Liver (tissue), 9 donors: ENCODE measurements around the gene CTSE. TPM values are rescaled to one million over a fixed set of nuclear protein-coding genes. Genes with fewer than 3 reads are reported as not detected.

Experiments used
- DNase-seq: peaks from one replicate; pipeline ENCODE4 v3.0.0-alpha.2; 2017; ENCODE audit warnings: low spot score
- H3K27ac ChIP-seq, 2 donors: one replicate each; pipeline ENCODE4 v1.7.0; 2013; ENCODE audit warnings: inconsistent platforms in 2 of 2, low read length in 2 of 2, control low read depth in 1 of 2, low read depth in 1 of 2, mild to moderate bottlenecking in 1 of 2
- H3K27me3 ChIP-seq, 4 donors: one replicate each; pipeline versions ENCODE4 v1.6.1 to v1.7.0; 2013; ENCODE audit warnings: low read length in 3 of 4, inconsistent platforms in 1 of 4, mild to moderate bottlenecking in 1 of 4, moderate library complexity in 1 of 4; ENCODE audit not compliant: control insufficient read depth in 4 of 4, insufficient read depth in 4 of 4
- H3K36me3 ChIP-seq, 4 donors: one replicate each; pipeline versions ENCODE4 v1.6.1 to v1.7.0; 2013; ENCODE audit warnings: low read length in 3 of 4, mild to moderate bottlenecking in 3 of 4, low read depth in 1 of 4, moderate library complexity in 1 of 4; ENCODE audit not compliant: control insufficient read depth in 4 of 4, insufficient read depth in 3 of 4
- H3K4me1 ChIP-seq, 4 donors: one replicate each; pipeline versions ENCODE4 v1.6.1 to v1.7.0; 2013; ENCODE audit warnings: low read length in 3 of 4, mild to moderate bottlenecking in 3 of 4, moderate library complexity in 1 of 4; ENCODE audit not compliant: control insufficient read depth in 4 of 4, insufficient read depth in 4 of 4
- H3K4me3 ChIP-seq, 3 donors: one replicate each; pipeline versions ENCODE4 v1.6.1 to v1.7.0; 2013; ENCODE audit warnings: low read length in 3 of 3, control low read depth in 1 of 3, low read depth in 1 of 3, mild to moderate bottlenecking in 1 of 3
- H3K9ac ChIP-seq, 2 donors: one replicate each; pipeline ENCODE4 v1.7.0; 2013; ENCODE audit warnings: low read length in 2 of 2, mild to moderate bottlenecking in 2 of 2, moderate library complexity in 2 of 2, control low read depth in 1 of 2, low read depth in 1 of 2
- H3K9me3 ChIP-seq, 4 donors: one replicate each; pipeline versions ENCODE4 v1.6.1 to v1.7.0; 2013; ENCODE audit warnings: low read length in 3 of 4; ENCODE audit not compliant: control insufficient read depth in 4 of 4
- ATF3 ChIP-seq: IDR thresholded peaks from 2 replicates; pipeline ENCODE4 v1.6.1; 2016; ENCODE audit warnings: antibody characterized with exemption
- CTCF ChIP-seq: fragments of 150-350 bp; IDR thresholded peaks from 2 replicates; pipeline ENCODE4 v1.5.1; 2017; ENCODE audit warnings: improper control_type of control experiment, low read depth, low read length; ENCODE audit not compliant: missing input control
- EGR1 ChIP-seq, 2 donors: IDR thresholded peaks; 2 replicates each; pipeline ENCODE4 v1.6.1; 2016 to 2018; ENCODE audit warnings: antibody characterized with exemption in 2 of 2, low read depth in 2 of 2
- FOXA1 ChIP-seq: IDR thresholded peaks from 2 replicates; pipeline ENCODE4 v1.6.1; 2016; ENCODE audit warnings: antibody characterized with exemption
- FOXA2 ChIP-seq: IDR thresholded peaks from 2 replicates; pipeline ENCODE4 v1.6.1; 2016; ENCODE audit warnings: antibody characterized with exemption
- GABPA ChIP-seq, 2 donors: IDR thresholded peaks in 1 of 2; conservative IDR thresholded peaks in 1 of 2; 2 replicates each; pipeline ENCODE4 v1.6.1; 2016; ENCODE audit warnings: antibody characterized with exemption in 2 of 2, mild to moderate bottlenecking in 1 of 2, moderate library complexity in 1 of 2
- HNF4A ChIP-seq, 2 donors: conservative IDR thresholded peaks; 2 replicates each; pipeline ENCODE4 v1.6.1; 2016; ENCODE audit warnings: antibody characterized with exemption in 2 of 2, mild to moderate bottlenecking in 2 of 2
- HNF4G ChIP-seq: IDR thresholded peaks from 2 replicates; pipeline ENCODE4 v1.6.1; 2016; ENCODE audit warnings: antibody characterized with exemption
- JUND ChIP-seq, 2 donors: IDR thresholded peaks; 2 replicates each; pipeline ENCODE4 v1.6.1; 2016; ENCODE audit warnings: antibody characterized with exemption in 2 of 2
- MAX ChIP-seq: IDR thresholded peaks from 2 replicates; pipeline ENCODE4 v1.6.1; 2016; ENCODE audit warnings: antibody characterized with exemption
- NR2F2 ChIP-seq: IDR thresholded peaks from 2 replicates; pipeline ENCODE4 v1.6.1; 2016; ENCODE audit warnings: antibody characterized with exemption
- RAD21 ChIP-seq, 2 donors: IDR thresholded peaks; 2 replicates each; pipeline ENCODE4 v1.6.1; 2016; ENCODE audit warnings: antibody characterized with exemption in 2 of 2, mild to moderate bottlenecking in 2 of 2
- REST ChIP-seq: IDR thresholded peaks from 2 replicates; pipeline ENCODE4 v1.6.1; 2016; ENCODE audit warnings: antibody characterized with exemption, mild to moderate bottlenecking
- RXRA ChIP-seq, 2 donors: IDR thresholded peaks; 2 replicates each; pipeline ENCODE4 v1.6.1; 2017 to 2018; ENCODE audit warnings: antibody characterized with exemption in 2 of 2, mild to moderate bottlenecking in 1 of 2
- SP1 ChIP-seq: IDR thresholded peaks from 2 replicates; pipeline ENCODE4 v1.6.1; 2018; ENCODE audit warnings: antibody characterized with exemption, mild to moderate bottlenecking
- TAF1 ChIP-seq: conservative IDR thresholded peaks from 2 replicates; pipeline ENCODE4 v1.6.1; 2016; ENCODE audit warnings: antibody characterized with exemption, mild to moderate bottlenecking
- YY1 ChIP-seq: IDR thresholded peaks from 2 replicates; pipeline ENCODE4 v1.6.1; 2016; ENCODE audit warnings: antibody characterized with exemption, mild to moderate bottlenecking
- ZBTB33 ChIP-seq: IDR thresholded peaks from 2 replicates; pipeline ENCODE4 v1.6.1; 2016; ENCODE audit warnings: antibody characterized with exemption
- WGBS: extraction: QIAGEN DNeasy Blood & Tissue Kit; methylation state at CpG from one replicate; pipeline ENCODE4 v1.1.7; 2013; 5-methylcytosine and 5-hydroxymethylcytosine counted together
- polyA plus RNA-seq, 2 donors: library from polyadenylated mRNA; stranded (reverse) in 1 of 2; unstranded in 1 of 2; fragments of 200-250 nt in 1 of 2; fragments of >200 nt in 1 of 2; fragmentation: Nextera tagmentation in 1 of 2; extraction: Ambion mirVana in 1 of 2; gene quantifications; one replicate each; pipeline versions ENCODE4 v1.2.1 to v1.2.3, GENCODE V29; 2013 to 2015
- total RNA-seq, 2 donors: library from RNA; depleted of rRNA; stranded (reverse); fragments of >200 nt; gene quantifications; one replicate each; pipeline ENCODE4 v1.2.3, GENCODE V29; 2014
- donor health status: healthy.
- donor health status: healthy.
- donor health status: healthy.
- donor health status: healthy.
- donor health status: healthy.

CTSE gene
- total and polyA plus RNA-seq, 4 donors = under 0.01 to 32.8 (median 0.06) TPM

- TF ChIP-seq CTCF (peak; percentile 37), EGR1 (IDR thresholded peaks at IDR 0.05; ENCODE audit: low read depth in 2 of 2) (peak in 1 of 2 donors; percentile 22), NR2F2 (no peak), YY1 (no peak), FOXA1 (no peak), HNF4G (no peak), SP1 (peak; percentile 18), REST (no peak), GABPA (IDR thresholded peaks at IDR 0.05 in 1 of 2, conservative IDR thresholded peaks at IDR 0.05 in 1 of 2) (no peak), ZBTB33 (no peak), ATF3 (no peak), RXRA (IDR thresholded peaks at IDR 0.05) (peak; percentile 26 to 59), MAX (no peak), JUND (IDR thresholded peaks at IDR 0.05) (peak in 1 of 2 donors; percentile 47), RAD21 (IDR thresholded peaks at IDR 0.05) (no peak), HNF4A (conservative IDR thresholded peaks at IDR 0.05) (peak in 1 of 2 donors; percentile 42), TAF1 (no peak), FOXA2 (no peak)
- H3K9ac ChIP-seq = no peak overlapping the region
- H3K4me1 ChIP-seq = peaks cover 0 to 18% (median 13%) of the 10 kb centered on the region in 4 donors
- peaks cover 0 to 2% (median 0%) of the 10 kb centered on the region in 4 donors for H3K36me3 ChIP-seq
- no peaks in the 10 kb centered on the region for H3K27me3 ChIP-seq
- H3K27ac ChIP-seq = peak overlapping the region in 1 of 2 donors; percentile 80
- H3K9me3 ChIP-seq = no peaks in the 10 kb centered on the region
- H3K4me3 ChIP-seq = peak overlapping the region in 1 of 3 donors; percentile 27
- 34% methylated on average over 8 of the region's 8 CpGs for WGBS
- DNase-seq = no peak
Observed at GRCh38 chr1:206067486-206068227, 44.0 kb upstream of the CTSE start.
